ENCODE measurements around the gene PTPRO.

DNA sequence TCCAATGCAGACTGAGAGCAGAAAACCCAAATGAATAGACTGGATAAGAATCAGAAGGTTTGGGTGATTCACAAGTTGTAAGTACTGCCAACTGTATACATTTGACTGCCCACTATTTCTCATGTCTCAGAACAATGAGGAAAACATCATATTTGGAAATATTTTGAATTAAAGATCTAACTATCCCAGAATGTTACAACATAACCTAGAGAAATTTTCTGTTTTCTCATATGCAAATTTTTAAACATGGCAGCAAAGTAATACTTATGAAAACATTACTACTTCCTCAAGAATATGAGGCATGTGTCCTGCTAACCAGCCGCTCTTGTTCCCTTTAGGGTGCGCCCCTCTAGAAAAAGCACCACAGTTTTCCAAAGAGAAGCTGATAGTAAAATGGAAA, 179.9 kb downstream of the PTPRO start:
- TF ChIP-seq, protein P1, sequence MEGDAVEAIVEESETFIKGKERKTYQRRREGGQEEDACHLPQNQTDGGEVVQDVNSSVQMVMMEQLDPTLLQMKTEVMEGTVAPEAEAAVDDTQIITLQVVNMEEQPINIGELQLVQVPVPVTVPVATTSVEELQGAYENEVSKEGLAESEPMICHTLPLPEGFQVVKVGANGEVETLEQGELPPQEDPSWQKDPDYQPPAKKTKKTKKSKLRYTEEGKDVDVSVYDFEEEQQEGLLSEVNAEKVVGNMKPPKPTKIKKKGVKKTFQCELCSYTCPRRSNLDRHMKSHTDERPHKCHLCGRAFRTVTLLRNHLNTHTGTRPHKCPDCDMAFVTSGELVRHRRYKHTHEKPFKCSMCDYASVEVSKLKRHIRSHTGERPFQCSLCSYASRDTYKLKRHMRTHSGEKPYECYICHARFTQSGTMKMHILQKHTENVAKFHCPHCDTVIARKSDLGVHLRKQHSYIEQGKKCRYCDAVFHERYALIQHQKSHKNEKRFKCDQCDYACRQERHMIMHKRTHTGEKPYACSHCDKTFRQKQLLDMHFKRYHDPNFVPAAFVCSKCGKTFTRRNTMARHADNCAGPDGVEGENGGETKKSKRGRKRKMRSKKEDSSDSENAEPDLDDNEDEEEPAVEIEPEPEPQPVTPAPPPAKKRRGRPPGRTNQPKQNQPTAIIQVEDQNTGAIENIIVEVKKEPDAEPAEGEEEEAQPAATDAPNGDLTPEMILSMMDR (IDR thresholded peaks at IDR 0.05): no peak
- TF ChIP-seq POLR2A (IDR thresholded peaks at IDR 0.05): no peak
